ENCODE results near the gene XYLT2.
"Not testable (repeated sequence)": the region's sequence is repeated elsewhere in the genome, so short reads cannot be mapped to it uniquely, and the experiment has no call there.

XYLT2 gene

GRCh38 chr17:50322271-50322670 lies 23.7 kb upstream of the XYLT2 start:
- DNase-seq = no peak

- DNase-seq = no peak
Observed at GRCh38 chr17:50323060-50323459, 22.9 kb upstream of the XYLT2 start.

GRCh38 chr17:50325906-50326305 lies 20.0 kb upstream of the XYLT2 start:
- DNase-seq = no peak

GRCh38 chr17:50326831-50327364 lies 19.0 kb upstream of the XYLT2 start:
- DNase-seq = no peak

- no peak for DNase-seq
Observed at GRCh38 chr17:50328363-50329325, 17.3 kb upstream of the XYLT2 start.

- no peak for DNase-seq
Observed at GRCh38 chr17:50329716-50330115, 16.2 kb upstream of the XYLT2 start.

- no peak for DNase-seq
Observed at GRCh38 chr17:50330151-50330775, 15.7 kb upstream of the XYLT2 start.

- peak; percentile 56 for DNase-seq
Observed at GRCh38 chr17:50331085-50331791, 14.7 kb upstream of the XYLT2 start.

- DNase-seq = no peak
Observed at GRCh38 chr17:50332196-50332595, 13.7 kb upstream of the XYLT2 start.

GRCh38 chr17:50333291-50334057 lies 12.5 kb upstream of the XYLT2 start:
- not testable (repeated sequence) for DNase-seq

- DNase-seq = no peak
Observed at GRCh38 chr17:50337956-50338355, 8.0 kb upstream of the XYLT2 start.

GRCh38 chr17:50338645-50339044 lies 7.3 kb upstream of the XYLT2 start:
- DNase-seq = no peak

GRCh38 chr17:50339381-50339780 lies 6.5 kb upstream of the XYLT2 start:
- no peak for DNase-seq

- no peak for DNase-seq
Observed at GRCh38 chr17:50344731-50345365, 1.1 kb upstream of the XYLT2 start.

GRCh38 chr17:50346313-50347116 lies 589 bp downstream of the XYLT2 start:
- no peak for DNase-seq

GRCh38 chr17:50347117-50347893 lies 1.4 kb downstream of the XYLT2 start:
- DNase-seq = no peak

GRCh38 chr17:50347894-50348291 lies 2.0 kb downstream of the XYLT2 start:
- DNase-seq = no peak

GRCh38 chr17:50348522-50349242 lies 2.8 kb downstream of the XYLT2 start:
- DNase-seq = no peak

GRCh38 chr17:50349243-50349600 lies 3.3 kb downstream of the XYLT2 start:
- DNase-seq = no peak

- no peak for DNase-seq
Observed at GRCh38 chr17:50350733-50351132, 4.8 kb downstream of the XYLT2 start.
